ENCODE measurements around the gene GNL3.

Gene GNL3

GRCh38 chr3:52689151-52689550 is 3.3 kb downstream of the GNL3 start:
- Histone ChIP-seq H3K27ac (ENCODE audit: low read depth, low read length, poor library complexity, severe bottlenecking) (no peak overlapping the region), H3K36me3 (ENCODE audit: insufficient read depth, low read length) (peaks cover 81% of the 10 kb centered on the region), H3K9ac (ENCODE audit: low read length) (no peak overlapping the region)

GRCh38 chr3:52690560-52690959 is 4.7 kb downstream of the GNL3 start:
- Histone ChIP-seq H3K79me2 (ENCODE audit: insufficient read depth, low read length) (peaks cover 16% of the 10 kb centered on the region), H3K27ac (ENCODE audit: low read depth, low read length, poor library complexity, severe bottlenecking) (no peak overlapping the region), H3K4me3 (ENCODE audit: low read depth, low read length, poor library complexity, severe bottlenecking) (no peak overlapping the region), H3K27me3 (ENCODE audit: insufficient read depth, low read length) (no peaks in the 10 kb centered on the region), H4K20me1 (ENCODE audit: insufficient read depth, low read length) (no peaks in the 10 kb centered on the region), H3K36me3 (ENCODE audit: insufficient read depth, low read length) (peaks cover 95% of the 10 kb centered on the region), H2AFZ (ENCODE audit: low read length) (no peak overlapping the region), H3K9me2 (ENCODE audit: low read depth, low read length) (no peaks in the 10 kb centered on the region), H3F3A (ENCODE audit: insufficient read depth, low read length) (peaks cover 10% of the 10 kb centered on the region; the same call in 1 of the 2 replicates), H3K9me3 (ENCODE audit: low read length) (no peaks in the 10 kb centered on the region), H3K4me1 (ENCODE audit: insufficient read depth, low read length, severe bottlenecking) (peaks cover 18% of the 10 kb centered on the region), H3K9ac (ENCODE audit: low read length) (no peak overlapping the region), H3K4me2 (ENCODE audit: low read length) (no peak overlapping the region)
- TF ChIP-seq CTCF (IDR thresholded peaks at IDR 0.05; ENCODE audit: low read length) (no peak), EZH2 (IDR thresholded peaks at IDR 0.05; ENCODE audit: borderline replicate concordance, low read length) (no peak)

More at GRCh38 chr3:52689151-52689550, 3.3 kb downstream of the GNL3 start:
- Histone ChIP-seq H3F3A (ENCODE audit: insufficient read depth, low read length) (peaks cover 4% of the 10 kb centered on the region; the same call in 1 of the 2 replicates), H2AFZ (ENCODE audit: low read length) (no peak overlapping the region), H3K4me2 (ENCODE audit: low read length) (no peak overlapping the region), H3K9me2 (ENCODE audit: low read depth, low read length) (no peaks in the 10 kb centered on the region), H3K79me2 (ENCODE audit: insufficient read depth, low read length) (peaks cover 27% of the 10 kb centered on the region), H4K20me1 (ENCODE audit: insufficient read depth, low read length) (no peaks in the 10 kb centered on the region), H3K4me3 (ENCODE audit: low read depth, low read length, poor library complexity, severe bottlenecking) (no peak overlapping the region), H3K9me3 (ENCODE audit: low read length) (no peaks in the 10 kb centered on the region), H3K27me3 (ENCODE audit: insufficient read depth, low read length) (no peaks in the 10 kb centered on the region), H3K4me1 (ENCODE audit: insufficient read depth, low read length, severe bottlenecking) (peaks cover 25% of the 10 kb centered on the region)
- no peak for TF ChIP-seq CTCF (IDR thresholded peaks at IDR 0.05; ENCODE audit: low read length)
- TF ChIP-seq EZH2 (IDR thresholded peaks at IDR 0.05; ENCODE audit: borderline replicate concordance, low read length) = no peak

- Histone ChIP-seq H3K27me3 (ENCODE audit: insufficient read depth, low read length) (no peaks in the 10 kb centered on the region), H4K20me1 (ENCODE audit: insufficient read depth, low read length) (no peaks in the 10 kb centered on the region), H3K4me1 (ENCODE audit: insufficient read depth, low read length, severe bottlenecking) (peaks cover 1% of the 10 kb centered on the region), H3K4me2 (ENCODE audit: low read length) (no peak overlapping the region), H3K79me2 (ENCODE audit: insufficient read depth, low read length) (no peaks in the 10 kb centered on the region; the same call in 1 of the 2 replicates), H2AFZ (ENCODE audit: low read length) (no peak overlapping the region), H3K27ac (ENCODE audit: low read depth, low read length, poor library complexity, severe bottlenecking) (no peak overlapping the region), H3K4me3 (ENCODE audit: low read depth, low read length, poor library complexity, severe bottlenecking) (no peak overlapping the region), H3K9me3 (ENCODE audit: low read length) (no peaks in the 10 kb centered on the region), H3F3A (ENCODE audit: insufficient read depth, low read length) (peaks cover 14% of the 10 kb centered on the region; the same call in 1 of the 2 replicates), H3K36me3 (ENCODE audit: insufficient read depth, low read length) (peaks cover 100% of the 10 kb centered on the region), H3K9me2 (ENCODE audit: low read depth, low read length) (no peaks in the 10 kb centered on the region), H3K9ac (ENCODE audit: low read length) (no peak overlapping the region)
- no peak for TF ChIP-seq EZH2 (IDR thresholded peaks at IDR 0.05; ENCODE audit: borderline replicate concordance, low read length)
- TF ChIP-seq CTCF (IDR thresholded peaks at IDR 0.05; ENCODE audit: low read length) = no peak
Measured at GRCh38 chr3:52693071-52693470, 7.2 kb downstream of the GNL3 start.
